ENCODE measurements around the gene CSTF3.

GRCh38 chr11:33060271-33060670 lies 101.0 kb downstream of the CSTF3 start:
- no peak for TF ChIP-seq ZSCAN30 (tag by site-specific recombination; IDR thresholded peaks at IDR 0.05)
- TF ChIP-seq WT1 (tag by site-specific recombination; IDR thresholded peaks at IDR 0.05) = no peak
